ENCODE data around the gene GP9.
"Not testable (repeated sequence)": the region's sequence is repeated elsewhere in the genome, so short reads cannot be mapped to it uniquely, and the experiment has no call there.

GP9 gene

DNA sequence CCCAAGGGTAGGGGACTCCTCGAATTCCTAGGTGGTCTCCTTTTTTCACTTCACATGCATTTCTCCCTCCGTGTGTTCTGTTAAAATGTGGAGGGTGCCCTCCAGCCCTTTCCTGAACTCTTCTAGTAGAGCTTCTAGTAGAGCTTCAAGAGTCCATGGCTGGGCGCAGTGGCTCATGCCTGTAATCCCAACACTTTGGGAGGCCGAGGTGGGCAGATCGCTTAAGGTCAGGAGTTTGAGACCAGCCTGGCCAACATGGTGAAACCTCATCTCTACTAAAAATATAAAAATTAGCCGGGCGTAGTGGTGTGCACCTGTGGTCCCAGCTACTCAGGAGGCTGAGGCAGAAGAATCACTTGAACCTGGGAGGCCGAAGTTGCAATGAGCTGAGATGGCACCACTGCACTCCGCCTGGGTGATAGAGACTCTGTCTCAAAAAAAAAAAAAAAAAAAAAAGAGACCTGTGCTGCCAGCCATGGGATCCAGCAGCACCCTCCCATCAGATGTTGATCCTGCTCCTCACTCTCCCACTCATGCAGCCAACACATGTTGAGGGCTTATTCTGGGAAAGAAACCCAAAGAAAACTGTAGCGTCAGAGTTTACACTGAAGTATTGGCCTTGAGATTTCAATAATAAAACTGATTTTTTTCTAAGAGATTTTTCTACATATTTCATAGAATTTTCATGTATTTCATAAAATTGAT, 50.6 kb downstream of the GP9 start:
- DNase-seq (ENCODE audit: low spot score): not testable (repeated sequence)

Measured in activated CD4-positive, alpha-beta T cell treated with anti-CD3 and anti-CD28 coated beads, Interleukin-2, Interleukin-4, amounts not matched to agents 100 ng/mL and 50 ng/mL, durations not matched to agents 16 hours and 8 hours (primary cell).